GM12892 (cell line): ENCODE measurements around the gene CNRIP1.
"Not testable (repeated sequence)": the region's sequence is repeated elsewhere in the genome, so short reads cannot be mapped to it uniquely, and the experiment has no call there.

Source experiments
- POLR2A ChIP-seq: IDR thresholded peaks from 2 replicates; pipeline ENCODE4 v1.6.1; 2011; ENCODE audit warnings: low read depth, low read length, control low read depth
- POLR2AphosphoS5 ChIP-seq: IDR thresholded peaks from 2 replicates; pipeline ENCODE4 v1.6.1; 2011; ENCODE audit warnings: low read depth, low read length, control low read depth
- TAF1 ChIP-seq: IDR thresholded peaks from 2 replicates; pipeline ENCODE4 v1.6.1; 2011; ENCODE audit warnings: low read depth, mild to moderate bottlenecking, control low read depth, low read length, borderline replicate concordance

- not testable (repeated sequence) for TF ChIP-seq POLR2A, POLR2AphosphoS5, TAF1
Measured at GRCh38 chr2:68349091-68349490, 29.3 kb upstream of the CNRIP1 start.
